Transverse colon (tissue), 4 donors: Measurements from ENCODE around the gene LMF1. TPM values are rescaled to one million over a fixed set of nuclear protein-coding genes. Genes with fewer than 3 reads are reported as not detected.

Experiments used
- DNase-seq: peaks from one replicate; pipeline ENCODE4 v3.0.0-alpha.2; 2019
- H3K27ac ChIP-seq, 4 donors: fragments of 200-600 bp; sonication (generic); 2 replicates each; pipeline ENCODE4 v1.5.1; 2016 to 2018; ENCODE audit warnings: inconsistent platforms in 4 of 4
- H3K27me3 ChIP-seq: fragments of 200-600 bp; sonication (generic); 2 replicates; pipeline ENCODE4 v1.5.1; 2017; ENCODE audit warnings: inconsistent platforms
- H3K36me3 ChIP-seq, 4 donors: fragments of 200-600 bp; sonication (generic); 2 replicates each; pipeline ENCODE4 v1.5.1; 2017 to 2019; ENCODE audit warnings: inconsistent platforms in 4 of 4
- H3K4me1 ChIP-seq, 4 donors: fragments of 200-600 bp; sonication (generic); 2 replicates each; pipeline ENCODE4 v1.5.1; 2017 to 2020; ENCODE audit warnings: inconsistent platforms in 4 of 4
- H3K4me3 ChIP-seq, 4 donors: fragments of 200-600 bp; sonication (generic); 1 replicate in 1 of 4; 2 replicates in 3 of 4; pipeline versions ENCODE4 v1.5.1 to v1.6.1; 2017 to 2019; ENCODE audit warnings: inconsistent platforms in 4 of 4
- H3K9me3 ChIP-seq, 2 donors: fragments of 200-600 bp; sonication (generic); 2 replicates each; pipeline ENCODE4 v1.5.1; 2017 to 2019; ENCODE audit warnings: inconsistent platforms in 2 of 2
- EP300 ChIP-seq: sonication (generic); formaldehyde crosslinking; IDR thresholded peaks from one replicate; pipeline ENCODE4 v1.6.1; 2017; ENCODE audit warnings: antibody characterized with exemption, low read depth
- POLR2A ChIP-seq: fragments of 450-650 bp; IDR thresholded peaks from one replicate; pipeline ENCODE4 v1.6.1; 2016; ENCODE audit warnings: antibody characterized with exemption, mild to moderate bottlenecking, moderate library complexity
- POLR2AphosphoS5 ChIP-seq, 3 donors: sonication (generic); formaldehyde crosslinking; IDR thresholded peaks; one replicate each; pipeline ENCODE4 v1.6.1; 2016; ENCODE audit warnings: antibody characterized with exemption in 3 of 3
- WGBS, 2 donors: methylation state at CpG; one replicate each; pipeline ENCODE4 v1.1.5; 2018; ENCODE audit warnings: low coverage in 1 of 2; 5-methylcytosine and 5-hydroxymethylcytosine counted together
- in situ Hi-C, 4 donors: fragments of 200-750 bp; cut with MboI; loops; one replicate each; pipeline versions ENCODE4 v1.15.0 to v1.15.1; 2017; ENCODE audit warnings: low sequenced_read_pairs in 3 of 4, low pct_ligation_motif_present in 1 of 4, low pct_unique_long_range_greater_than_20kb in 1 of 4
- intact Hi-C: fragments of 100-400 bp; cut with DNase I; formaldehyde crosslinking; loops from one replicate; pipeline ENCODE4 v1.15.1; 2023; ENCODE audit warnings: low total_unique reads
- total RNA-seq, 4 donors: library from RNA; depleted of rRNA; stranded (reverse); fragments of >200 nt; gene quantifications; one replicate each; pipeline ENCODE4 v1.1.0, GENCODE V29; 2016
- TF ChIP-seq, protein P1 (sequence below), 5 experiments: fragments of 200-600 bp in 3 of 5; fragments of 450-650 bp in 2 of 5; sonication (generic) in 3 of 5; IDR thresholded peaks; 1 replicate in 2 of 5; 2 replicates in 3 of 5; pipeline ENCODE4 v1.5.1; 2016 to 2017; ENCODE audit warnings: antibody characterized with exemption in 5 of 5, inconsistent platforms in 3 of 5, mild to moderate bottlenecking in 2 of 5, moderate library complexity in 1 of 5

The LMF1 gene
- total RNA-seq, 4 donors from 2014 or later, result 15.9 to 34.8 (median 19.6) TPM

DNA sequence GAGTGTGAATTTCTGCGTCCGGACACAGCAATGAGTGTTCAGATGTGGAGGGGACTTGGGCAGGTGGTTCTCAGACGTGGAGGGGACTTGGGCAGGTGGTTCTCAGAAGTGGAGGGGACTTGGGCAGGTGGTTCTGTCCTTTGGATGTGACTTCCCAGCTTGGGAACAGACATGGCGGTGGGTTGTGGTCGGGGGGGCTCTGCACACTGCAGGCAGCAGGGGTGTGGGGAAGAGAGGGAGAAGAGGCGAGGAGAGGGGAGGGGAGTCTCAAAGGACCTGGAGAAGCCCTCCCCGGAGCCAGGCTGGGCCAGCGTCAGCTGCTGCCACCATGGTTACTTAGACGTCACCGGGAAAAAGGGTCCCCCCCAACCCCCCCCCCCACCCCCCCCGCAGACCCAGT is 20.6 kb upstream of the LMF1 start:
- in situ Hi-C loops, result no loop called here
- 50% methylated on average over 10 of the region's 11 CpGs; no CpG with 5 or more reads in 1 of the 2 donors for WGBS, 2 donors

DNA sequence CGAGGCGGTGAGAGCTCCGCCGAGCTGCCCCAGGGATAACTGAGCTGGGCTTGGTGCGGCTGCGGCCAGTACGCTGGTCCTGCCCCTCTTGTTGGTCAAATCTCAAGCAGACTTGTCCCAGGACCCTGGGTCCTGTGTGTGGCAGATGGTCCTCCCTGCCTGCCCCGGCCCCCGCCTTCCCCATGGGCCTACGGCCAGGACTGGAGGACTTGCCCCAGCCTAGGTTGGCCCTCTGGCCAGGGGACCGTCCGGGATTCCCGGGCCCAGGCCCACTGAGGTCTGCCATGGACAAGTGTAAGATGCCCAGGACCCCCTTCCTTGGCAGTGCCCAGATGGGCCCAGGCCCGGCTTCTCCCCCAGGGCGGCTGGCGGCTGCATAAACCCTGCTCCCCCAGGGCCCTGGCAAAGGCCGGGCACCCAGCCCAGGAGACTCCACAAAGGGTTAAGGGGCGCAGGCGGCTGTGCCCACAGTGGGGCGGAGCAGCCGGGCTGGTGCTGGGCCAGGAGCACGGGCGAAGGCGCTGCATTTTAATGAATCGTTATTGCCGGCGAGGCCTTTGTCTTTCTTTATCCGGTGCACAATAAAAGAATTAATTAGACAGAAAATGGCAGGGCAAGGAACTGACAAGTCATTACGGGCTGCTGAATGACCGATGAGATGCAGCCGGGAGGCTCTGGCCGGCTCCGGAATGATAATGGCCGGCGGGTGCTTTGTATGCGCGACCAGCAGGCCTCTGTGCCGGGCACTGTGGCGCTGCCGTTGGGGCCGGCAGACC is 19.9 kb upstream of the LMF1 start:
- TF ChIP-seq POLR2A (no peak), POLR2AphosphoS5 (IDR thresholded peaks at IDR 0.05) (no peak), EP300 (no peak)
- TF ChIP-seq, protein P1, sequence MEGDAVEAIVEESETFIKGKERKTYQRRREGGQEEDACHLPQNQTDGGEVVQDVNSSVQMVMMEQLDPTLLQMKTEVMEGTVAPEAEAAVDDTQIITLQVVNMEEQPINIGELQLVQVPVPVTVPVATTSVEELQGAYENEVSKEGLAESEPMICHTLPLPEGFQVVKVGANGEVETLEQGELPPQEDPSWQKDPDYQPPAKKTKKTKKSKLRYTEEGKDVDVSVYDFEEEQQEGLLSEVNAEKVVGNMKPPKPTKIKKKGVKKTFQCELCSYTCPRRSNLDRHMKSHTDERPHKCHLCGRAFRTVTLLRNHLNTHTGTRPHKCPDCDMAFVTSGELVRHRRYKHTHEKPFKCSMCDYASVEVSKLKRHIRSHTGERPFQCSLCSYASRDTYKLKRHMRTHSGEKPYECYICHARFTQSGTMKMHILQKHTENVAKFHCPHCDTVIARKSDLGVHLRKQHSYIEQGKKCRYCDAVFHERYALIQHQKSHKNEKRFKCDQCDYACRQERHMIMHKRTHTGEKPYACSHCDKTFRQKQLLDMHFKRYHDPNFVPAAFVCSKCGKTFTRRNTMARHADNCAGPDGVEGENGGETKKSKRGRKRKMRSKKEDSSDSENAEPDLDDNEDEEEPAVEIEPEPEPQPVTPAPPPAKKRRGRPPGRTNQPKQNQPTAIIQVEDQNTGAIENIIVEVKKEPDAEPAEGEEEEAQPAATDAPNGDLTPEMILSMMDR (IDR thresholded peaks at IDR 0.05), result no peak
- intact Hi-C loops (no loop called here), in situ Hi-C loops (no loop called here)
- no peak overlapping the region for H3K27ac ChIP-seq
- WGBS, 2 donors, result 56 to 64% methylated on average over 16 to 39 of the region's 41 CpGs
- H3K36me3 ChIP-seq, result no peaks in the 10 kb centered on the region
- H3K27me3 ChIP-seq, result peaks cover 25% of the 10 kb centered on the region
- no peak for DNase-seq
- H3K4me1 ChIP-seq, result no peaks in the 10 kb centered on the region
- H3K4me3 ChIP-seq, result no peak overlapping the region
- H3K9me3 ChIP-seq, result no peaks in the 10 kb centered on the region

More for the DNA sequence above, 20.6 kb upstream of the LMF1 start:
- no peaks in the 10 kb centered on the region for H3K36me3 ChIP-seq
- intact Hi-C loops, result no loop called here
- H3K27me3 ChIP-seq, result peaks cover 29% of the 10 kb centered on the region
- TF ChIP-seq POLR2A (no peak), EP300 (no peak), POLR2AphosphoS5 (IDR thresholded peaks at IDR 0.05) (no peak)
- TF ChIP-seq, protein P1 (IDR thresholded peaks at IDR 0.05), result no peak
- no peaks in the 10 kb centered on the region for H3K4me1 ChIP-seq
- no peak for DNase-seq
- no peaks in the 10 kb centered on the region for H3K9me3 ChIP-seq
- H3K27ac ChIP-seq, result no peak overlapping the region
- H3K4me3 ChIP-seq, result no peak overlapping the region

DNA sequence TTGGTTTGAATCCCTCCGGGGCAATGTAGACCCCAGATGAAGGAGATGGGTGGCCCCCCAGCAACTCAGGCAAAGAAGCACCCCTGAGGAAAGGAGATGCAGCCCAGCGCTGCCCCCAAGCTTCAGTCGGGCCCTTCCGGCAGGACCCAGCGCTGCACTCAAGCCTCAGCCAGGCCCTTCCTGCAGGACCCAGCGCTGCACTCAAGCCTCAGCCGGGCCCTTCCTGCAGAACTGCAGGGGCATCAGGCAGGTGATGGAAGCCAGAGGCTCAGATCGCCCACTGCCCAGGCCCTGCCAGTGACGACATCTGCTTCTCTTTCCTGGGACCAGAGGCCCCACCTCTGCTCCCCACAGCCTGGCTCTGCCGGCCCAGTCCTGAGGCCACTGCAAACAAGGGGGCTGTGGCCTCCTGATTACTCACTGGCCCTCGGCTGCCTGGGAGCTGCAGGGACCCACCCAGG is 18.6 kb upstream of the LMF1 start:
- in situ Hi-C loops, result no loop called here
- H3K27me3 ChIP-seq, result peaks cover 25% of the 10 kb centered on the region

More for the DNA sequence above, 18.6 kb upstream of the LMF1 start:
- Histone ChIP-seq H3K36me3 (no peaks in the 10 kb centered on the region), H3K4me1 (no peaks in the 10 kb centered on the region), H3K4me3 (no peak overlapping the region), H3K27ac (no peak overlapping the region), H3K9me3 (no peaks in the 10 kb centered on the region)
- DNase-seq, result no peak
- WGBS, 2 donors, result 74% methylated on average over 11 of the region's 11 CpGs; no CpG with 5 or more reads in 1 of the 2 donors
- TF ChIP-seq EP300, result no peak
- no peak for TF ChIP-seq POLR2AphosphoS5 (IDR thresholded peaks at IDR 0.05)
- TF ChIP-seq POLR2A, result no peak
- TF ChIP-seq, protein P1 (IDR thresholded peaks at IDR 0.05), result no peak
- intact Hi-C loops, result no loop called here
